ENCODE data around the gene CORO1A.
"Not testable (repeated sequence)": the region's sequence is repeated elsewhere in the genome, so short reads cannot be mapped to it uniquely, and the experiment has no call there.

CORO1A gene

DNA sequence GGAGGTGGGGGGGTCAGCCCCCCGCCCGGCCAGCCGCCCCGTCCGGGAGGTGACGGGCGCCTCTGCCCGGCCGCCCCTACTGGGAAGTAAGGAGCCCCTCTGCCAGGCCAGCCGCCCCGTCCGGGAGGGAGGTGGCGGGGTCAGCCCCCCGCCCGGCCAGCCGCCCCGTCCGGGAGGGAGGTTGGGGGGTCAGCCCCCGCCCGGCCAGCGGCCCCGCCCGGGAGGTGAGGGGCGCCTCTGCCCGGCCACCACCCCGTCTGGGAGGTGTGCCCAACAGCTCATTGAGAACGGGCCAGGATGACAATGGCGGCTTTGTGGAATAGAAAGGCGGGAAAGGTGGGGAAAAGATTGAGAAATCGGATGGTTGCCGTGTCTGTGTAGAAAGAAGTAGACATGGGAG, 13.3 kb upstream of the CORO1A start:
- DNase-seq (ENCODE audit: low spot score), result not testable (repeated sequence)

DNA sequence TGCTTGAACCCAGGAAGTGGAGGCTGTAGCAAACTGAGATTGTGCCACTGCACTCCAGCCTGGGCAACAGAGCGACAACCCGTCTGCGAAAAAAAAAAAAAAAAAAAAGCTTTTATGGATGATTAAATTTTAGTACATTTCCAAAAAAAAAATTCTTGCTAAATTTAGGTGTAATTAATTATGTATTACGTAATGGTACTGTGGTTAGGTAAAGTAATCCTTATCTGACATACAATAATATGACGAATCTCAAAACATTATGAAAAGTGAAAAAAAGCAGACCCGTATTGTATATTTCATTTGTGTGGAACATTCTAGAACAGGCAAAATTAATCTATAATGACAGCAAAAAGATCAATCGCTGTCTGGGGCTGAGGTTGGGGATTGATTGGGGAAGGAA, 10.3 kb upstream of the CORO1A start:
- no peak for DNase-seq (ENCODE audit: low spot score)

DNA sequence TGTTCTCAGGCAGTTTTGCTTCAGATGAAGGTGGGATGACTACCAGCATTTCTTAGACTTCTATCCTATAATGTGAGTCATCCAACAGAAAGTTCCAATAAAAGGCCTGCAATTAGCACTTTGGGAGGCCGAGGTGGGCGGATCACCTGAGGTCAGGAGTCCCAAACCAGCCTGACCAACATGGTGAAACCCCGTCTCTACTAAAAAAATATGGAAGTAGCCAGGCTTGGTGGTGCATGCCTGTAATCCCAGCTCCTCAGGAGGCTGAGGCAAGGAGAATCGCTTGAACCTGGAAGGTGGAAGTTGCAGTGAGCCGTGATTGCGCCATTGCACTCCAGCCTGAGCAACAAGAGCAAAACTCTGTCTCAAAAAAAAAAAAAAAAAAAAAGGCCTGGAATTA, 6.5 kb upstream of the CORO1A start:
- not testable (repeated sequence) for DNase-seq (ENCODE audit: low spot score)

GRCh38 chr16:30179195-30179594, 4.2 kb upstream of the CORO1A start:
- no peak for DNase-seq (ENCODE audit: low spot score)

- no peak for DNase-seq (ENCODE audit: low spot score)
These were observed 3.5 kb upstream of the CORO1A start for GRCh38 chr16:30179931-30180330.

- DNase-seq (ENCODE audit: low spot score), result no peak
These were observed 2.7 kb upstream of the CORO1A start for GRCh38 chr16:30180741-30181140.

DNA sequence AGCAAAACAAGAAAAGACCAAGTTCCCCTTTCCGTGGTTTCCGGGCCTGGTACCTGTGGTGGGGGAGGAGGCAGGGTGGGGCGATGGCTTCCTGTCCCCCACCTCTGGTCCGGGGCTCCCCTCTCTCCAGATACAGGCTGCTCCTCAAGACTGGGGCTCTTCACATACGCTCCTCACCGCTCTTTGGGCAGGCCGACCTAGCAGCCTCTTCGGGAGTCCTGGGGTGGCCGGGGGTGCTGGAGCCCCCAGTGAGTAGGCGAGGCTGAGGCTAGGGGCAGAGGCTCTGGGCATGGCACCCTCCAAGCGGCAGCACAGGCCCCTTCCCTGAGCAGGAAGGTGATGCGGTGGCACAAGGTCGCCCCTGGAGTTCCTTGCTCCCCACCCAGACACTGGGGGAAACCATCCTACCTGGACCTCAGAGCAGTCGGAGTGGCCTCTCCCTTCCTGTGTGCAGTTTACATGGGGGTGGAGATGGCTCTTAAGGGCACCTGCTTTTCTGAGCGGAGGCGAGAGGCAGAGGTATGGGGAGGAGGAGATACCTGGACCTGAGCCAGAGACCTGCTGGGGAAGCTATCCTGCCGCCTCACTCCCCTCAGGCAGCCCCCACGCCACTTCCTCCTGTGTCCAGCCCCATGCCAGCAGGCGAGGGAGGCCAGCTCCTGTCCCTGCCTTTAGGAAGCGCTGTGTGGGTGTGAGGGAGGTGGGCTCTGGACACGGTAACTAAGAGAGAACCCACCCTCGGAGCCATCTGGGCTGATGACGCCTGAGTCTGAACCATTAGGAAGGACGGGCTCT, 891 bp downstream of the CORO1A start:
- no peak for DNase-seq (ENCODE audit: low spot score)

DNA sequence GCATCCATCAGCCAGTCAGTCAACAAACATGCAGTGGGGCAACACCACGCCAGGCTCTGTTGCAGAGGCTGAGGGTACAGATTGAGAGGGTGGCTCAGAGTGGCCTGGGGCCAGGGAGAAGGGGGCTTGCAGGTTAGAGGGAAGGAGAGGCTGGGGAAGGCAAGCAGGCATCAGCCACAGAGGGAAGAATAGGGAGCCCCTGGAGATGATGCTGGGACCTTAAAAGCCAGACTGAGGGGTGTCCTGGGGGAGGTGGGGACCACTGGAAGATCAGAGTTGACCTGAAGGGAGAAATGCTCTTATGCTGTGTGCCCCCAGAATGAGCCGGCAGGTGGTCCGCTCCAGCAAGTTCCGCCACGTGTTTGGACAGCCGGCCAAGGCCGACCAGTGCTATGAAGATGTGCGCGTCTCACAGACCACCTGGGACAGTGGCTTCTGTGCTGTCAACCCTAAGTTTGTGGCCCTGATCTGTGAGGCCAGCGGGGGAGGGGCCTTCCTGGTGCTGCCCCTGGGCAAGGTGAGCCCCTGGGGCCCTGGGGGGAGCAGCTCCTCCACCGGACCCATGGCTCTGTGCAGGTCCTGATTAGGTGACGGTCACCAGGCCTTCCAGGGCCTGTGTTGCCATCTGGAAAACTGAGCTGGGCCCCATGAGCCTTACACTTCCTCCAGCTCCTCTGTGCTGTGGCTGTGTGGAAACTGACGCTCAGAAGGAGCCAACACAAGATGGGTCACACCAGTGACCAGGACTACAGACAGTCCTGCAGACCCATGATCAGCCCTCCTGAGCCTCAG, 1.7 kb downstream of the CORO1A start:
- no peak for DNase-seq (ENCODE audit: low spot score)

GRCh38 chr16:30185683-30186421, 2.5 kb downstream of the CORO1A start:
- DNase-seq (ENCODE audit: low spot score), result no peak

DNA sequence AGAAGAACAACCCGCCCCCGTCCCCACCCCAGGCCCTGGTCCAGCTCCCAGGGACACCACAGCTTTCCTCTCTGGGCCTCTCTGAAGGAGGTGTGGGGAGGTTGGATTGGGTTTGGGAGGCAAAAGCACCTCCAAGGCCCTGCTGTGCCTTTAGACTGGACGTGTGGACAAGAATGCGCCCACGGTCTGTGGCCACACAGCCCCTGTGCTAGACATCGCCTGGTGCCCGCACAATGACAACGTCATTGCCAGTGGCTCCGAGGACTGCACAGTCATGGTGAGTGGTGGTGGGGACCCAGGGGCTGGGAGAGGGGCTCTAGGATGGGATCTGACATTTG, 3.0 kb downstream of the CORO1A start:
- no peak for DNase-seq (ENCODE audit: low spot score)

GRCh38 chr16:30186782-30187555, 3.6 kb downstream of the CORO1A start:
- DNase-seq (ENCODE audit: low spot score), result peak; percentile 73

DNA sequence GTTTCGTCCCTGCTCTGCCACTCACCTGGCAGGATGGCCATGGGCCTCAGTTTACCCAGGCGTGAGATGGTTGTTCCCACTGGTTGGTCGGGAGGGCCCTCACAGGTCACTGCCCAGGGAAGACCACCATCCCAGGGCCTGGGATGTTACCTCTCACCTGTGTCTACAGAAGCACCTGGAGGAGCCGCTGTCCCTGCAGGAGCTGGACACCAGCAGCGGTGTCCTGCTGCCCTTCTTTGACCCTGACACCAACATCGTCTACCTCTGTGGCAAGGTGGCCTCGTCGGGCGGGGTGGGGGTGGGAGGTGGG, 4.1 kb downstream of the CORO1A start:
- no peak for DNase-seq (ENCODE audit: low spot score)

DNA sequence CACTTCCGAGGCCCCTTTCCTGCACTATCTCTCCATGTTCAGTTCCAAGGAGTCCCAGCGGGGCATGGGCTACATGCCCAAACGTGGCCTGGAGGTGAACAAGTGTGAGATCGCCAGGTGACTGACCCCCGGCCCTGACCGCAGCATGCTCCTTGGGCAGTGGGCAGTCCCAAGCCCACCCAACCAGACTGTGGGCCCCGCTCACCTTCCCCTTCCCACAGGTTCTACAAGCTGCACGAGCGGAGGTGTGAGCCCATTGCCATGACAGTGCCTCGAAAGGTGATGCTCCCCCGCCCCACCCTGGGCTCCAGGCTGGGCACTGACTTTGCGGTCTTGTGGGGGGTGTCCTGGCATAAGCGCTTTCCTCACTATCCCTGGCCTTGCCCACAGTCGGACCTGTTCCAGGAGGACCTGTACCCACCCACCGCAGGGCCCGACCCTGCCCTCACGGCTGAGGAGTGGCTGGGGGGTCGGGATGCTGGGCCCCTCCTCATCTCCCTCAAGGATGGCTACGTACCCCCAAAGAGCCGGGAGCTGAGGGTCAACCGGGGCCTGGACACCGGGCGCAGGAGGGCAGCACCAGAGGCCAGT, 4.7 kb downstream of the CORO1A start:
- no peak for DNase-seq (ENCODE audit: low spot score)

DNA sequence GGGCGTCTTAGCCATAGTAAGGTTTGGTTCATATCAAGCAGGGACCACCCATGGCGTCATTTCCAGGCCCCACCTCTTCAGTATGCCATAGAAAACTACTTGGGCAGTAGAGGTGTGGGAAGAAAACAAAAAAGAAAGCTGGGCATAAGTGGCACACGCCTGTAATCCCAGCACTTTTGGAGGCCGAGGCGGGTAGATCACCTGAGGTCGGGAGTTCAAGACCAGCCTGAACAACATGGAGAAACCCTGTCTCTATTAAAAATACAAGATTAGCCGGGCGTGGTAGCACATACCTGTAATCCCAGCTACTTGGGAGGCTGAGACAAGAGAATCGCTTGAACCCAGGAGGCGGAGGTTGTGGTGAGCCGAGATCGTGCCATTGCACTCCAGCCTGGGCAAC, 7.8 kb downstream of the CORO1A start:
- DNase-seq (ENCODE audit: low spot score), result not testable (repeated sequence)

GRCh38 chr16:30193098-30193497, 9.7 kb downstream of the CORO1A start:
- not testable (repeated sequence) for DNase-seq (ENCODE audit: low spot score)

DNA sequence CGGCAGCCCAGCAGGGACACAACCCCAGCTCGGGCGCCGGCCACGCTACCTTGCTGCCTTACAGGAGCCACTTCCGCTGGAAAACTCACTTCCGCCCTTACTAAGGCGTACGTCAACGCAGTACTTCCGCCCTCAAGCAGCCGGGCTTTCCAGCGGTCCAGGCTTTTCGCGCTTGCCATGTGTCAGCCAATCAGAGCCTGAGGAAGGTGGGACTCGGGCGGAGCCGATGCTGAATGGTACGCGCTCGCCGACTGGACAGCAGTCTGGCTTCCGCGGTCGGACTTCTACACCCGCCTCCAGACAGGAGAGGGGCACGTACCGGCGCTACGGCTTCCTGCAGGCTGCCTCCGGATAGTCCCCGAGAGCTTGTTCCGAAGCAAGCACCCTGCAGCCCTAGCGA, 10.2 kb downstream of the CORO1A start, which contains the start of the genes BOLA2B and SLX1A:
Gene BOLA2B, minus strand, starts transcription at position 52 of the 400 bp plus-strand sequence. CDS start 71 bp downstream, outside the sequence.
Gene SLX1A, plus strand, starts transcription at position 261 of the 400 bp plus-strand sequence. CDS start 210 bp downstream, outside the sequence.
- not testable (repeated sequence) for DNase-seq (ENCODE audit: low spot score)

GRCh38 chr16:30194172-30194925, 10.9 kb downstream of the CORO1A start:
- not testable (repeated sequence) for DNase-seq (ENCODE audit: low spot score)

DNA sequence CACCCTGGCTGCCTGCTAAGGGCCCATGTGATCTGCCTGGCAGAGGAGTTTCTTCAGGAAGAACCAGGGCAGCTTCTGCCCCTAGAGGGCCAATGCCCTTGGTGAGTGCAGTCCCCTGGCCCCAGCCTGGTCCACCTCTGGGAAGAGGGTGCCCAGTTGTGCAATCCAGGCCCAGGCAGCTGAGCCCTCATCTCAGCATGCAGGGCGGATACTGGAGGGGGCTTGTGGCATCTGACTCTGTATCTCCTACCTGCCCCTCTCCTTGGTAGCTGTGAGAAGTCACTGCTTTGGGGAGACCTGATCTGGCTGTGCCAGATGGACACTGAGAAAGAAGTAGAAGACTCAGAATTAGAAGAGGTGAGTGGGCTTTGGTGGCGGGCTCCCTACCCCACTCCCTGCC, 13.6 kb downstream of the CORO1A start:
- DNase-seq (ENCODE audit: low spot score), result not testable (repeated sequence)

- not testable (repeated sequence) for DNase-seq (ENCODE audit: low spot score)
These were observed 15.6 kb downstream of the CORO1A start, which contains the start of gene SULT1A3 for GRCh38 chr16:30199049-30199448. TSS of gene SULT1A3 (plus strand) at chr16:30199255. CDS start at chr16:30200729, 1,474 bp downstream.

DNA sequence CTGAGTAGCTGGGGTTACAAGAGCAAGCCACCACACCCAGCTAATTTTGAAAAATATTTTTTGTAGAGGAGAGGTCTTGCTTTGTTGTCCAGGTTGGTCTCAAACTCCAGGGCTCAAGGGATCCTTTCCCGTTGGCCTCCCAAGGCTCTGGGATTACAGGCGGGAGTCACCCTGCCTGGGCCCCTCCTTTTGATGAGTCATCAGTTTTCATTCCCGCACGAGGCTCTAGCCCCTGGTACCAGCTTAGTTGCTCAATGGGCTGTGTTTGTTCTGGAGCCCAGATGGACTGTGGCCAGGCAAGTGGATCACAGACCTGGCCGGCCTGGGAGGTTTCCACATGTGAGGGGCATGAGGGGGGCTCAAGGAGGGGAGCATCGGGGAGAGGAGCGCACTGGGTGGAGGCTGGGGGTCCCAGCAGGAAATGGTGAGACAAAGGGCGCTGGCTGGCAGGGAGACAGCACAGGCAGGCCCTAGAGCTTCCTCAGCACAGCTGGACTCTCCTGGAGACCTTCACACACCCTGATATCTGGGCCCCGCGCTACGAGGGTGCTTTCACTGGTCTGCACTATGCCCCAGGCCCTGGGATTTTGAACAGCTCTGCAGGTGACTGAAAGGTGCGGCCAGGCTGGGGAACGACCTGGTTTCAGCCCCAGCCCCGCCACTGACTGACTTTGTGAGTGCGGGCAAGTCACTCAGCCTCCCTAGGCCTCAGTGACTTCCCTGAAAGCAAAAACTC, 16.4 kb downstream of the CORO1A start:
- not testable (repeated sequence) for DNase-seq (ENCODE audit: low spot score)

Measured in HuH-7 (cell line).